Stimulated activated CD8-positive, alpha-beta memory T cell treated with anti-CD3 and anti-CD28 coated beads, Interleukin-12 subunit alpha, Interleukin-12 subunit beta, amount 100 ng/mL, for 1 hour (primary cell): ENCODE measurements around the gene PTBP3.
"Not testable (repeated sequence)": the region's sequence is repeated elsewhere in the genome, so short reads cannot be mapped to it uniquely, and the experiment has no call there.

Experiments
- DNase-seq: peaks from one replicate; pipeline ENCODE4 v3.0.0-alpha.2; 2020; ENCODE audit warnings: low read depth

Gene PTBP3

GRCh38 chr9:112200711-112201110 is 132.7 kb downstream of the PTBP3 start:
- no peak for DNase-seq

- no peak for DNase-seq
Observed at GRCh38 chr9:112198646-112199045, 134.8 kb downstream of the PTBP3 start.

DNA sequence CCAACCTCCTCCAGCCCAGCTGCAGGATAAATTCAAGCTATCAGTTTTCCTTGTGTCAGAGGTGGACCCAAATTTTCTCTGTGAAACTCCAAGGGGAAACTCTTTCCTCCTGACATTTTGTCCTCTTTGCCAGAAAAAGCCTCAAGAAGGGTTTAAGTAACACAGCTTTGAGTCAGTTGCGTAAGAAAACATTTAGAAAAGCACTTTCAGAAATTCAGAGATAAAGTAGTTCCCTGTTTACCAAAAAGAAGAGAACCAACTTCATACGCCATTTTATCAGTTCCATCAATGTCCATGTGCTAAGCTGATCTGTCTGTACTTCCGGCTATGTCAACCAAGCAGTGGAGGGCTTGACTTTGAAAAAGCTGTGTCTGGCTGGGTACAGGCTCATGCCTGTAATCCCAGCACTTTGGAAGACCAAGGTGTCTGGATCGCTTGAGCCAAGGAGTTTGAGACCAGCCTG is 138.4 kb downstream of the PTBP3 start:
- DNase-seq, result no peak

DNA sequence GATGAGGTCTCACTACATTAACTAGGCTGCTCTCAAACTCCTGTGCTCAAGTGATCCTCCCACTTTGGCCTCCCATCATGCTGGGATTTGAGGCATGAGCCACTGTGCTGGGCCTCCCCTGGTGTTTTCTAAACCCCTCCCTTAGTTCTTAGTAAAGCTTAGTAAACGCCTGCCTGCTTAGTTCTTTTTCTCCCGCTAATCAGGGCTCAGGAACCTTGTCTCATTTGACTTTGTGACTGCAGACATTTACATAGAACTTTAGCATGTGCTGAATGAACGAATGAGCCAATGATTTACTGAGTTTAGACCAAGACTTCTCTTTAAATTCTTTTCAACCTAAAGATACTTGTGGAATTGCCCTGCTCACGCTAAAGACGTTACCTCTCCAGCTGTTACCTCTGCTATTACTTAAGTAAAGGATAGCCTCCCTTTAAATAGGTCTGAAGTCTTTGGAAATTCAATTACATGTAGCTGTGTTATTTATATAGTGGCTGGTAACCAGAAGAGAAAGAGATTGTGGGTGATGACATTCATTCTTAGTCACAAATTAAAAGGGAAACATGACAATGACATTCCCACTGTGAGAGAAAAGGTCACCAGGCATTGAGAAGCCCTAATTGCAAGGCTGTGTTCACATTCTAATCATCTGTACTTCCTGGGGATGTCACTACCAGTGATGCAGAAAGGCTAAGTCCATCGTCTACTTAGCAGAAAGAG is 139.7 kb downstream of the PTBP3 start:
- no peak for DNase-seq

GRCh38 chr9:112190320-112190719 is 143.1 kb downstream of the PTBP3 start:
- not testable (repeated sequence) for DNase-seq

DNA sequence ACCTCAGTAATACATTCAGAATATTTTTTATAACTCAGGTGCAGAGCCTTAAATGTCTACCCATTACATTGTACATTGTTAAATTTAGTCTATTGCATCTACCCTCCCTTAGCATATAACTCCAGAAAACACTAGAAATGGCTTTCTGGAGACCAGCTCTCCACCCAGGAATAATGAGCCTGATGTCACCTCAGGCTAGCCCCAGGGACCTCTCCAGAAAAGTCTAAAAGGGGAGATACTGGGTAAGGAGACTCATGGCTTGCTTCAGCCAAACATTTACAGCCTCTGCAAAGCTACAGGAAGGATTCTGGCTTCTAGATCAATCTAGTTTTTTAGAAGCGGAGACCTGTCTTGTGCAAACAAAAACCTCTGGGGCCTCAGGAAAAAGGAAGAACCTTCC is 144.5 kb downstream of the PTBP3 start:
- DNase-seq, result no peak

GRCh38 chr9:112187404-112187803 is 146.0 kb downstream of the PTBP3 start:
- DNase-seq, result no peak

GRCh38 chr9:112186695-112187094 is 146.7 kb downstream of the PTBP3 start:
- DNase-seq, result no peak

GRCh38 chr9:112184946-112185345 is 148.5 kb downstream of the PTBP3 start:
- DNase-seq, result no peak

- no peak for DNase-seq
Observed at GRCh38 chr9:112184221-112184620, 149.2 kb downstream of the PTBP3 start.

DNA sequence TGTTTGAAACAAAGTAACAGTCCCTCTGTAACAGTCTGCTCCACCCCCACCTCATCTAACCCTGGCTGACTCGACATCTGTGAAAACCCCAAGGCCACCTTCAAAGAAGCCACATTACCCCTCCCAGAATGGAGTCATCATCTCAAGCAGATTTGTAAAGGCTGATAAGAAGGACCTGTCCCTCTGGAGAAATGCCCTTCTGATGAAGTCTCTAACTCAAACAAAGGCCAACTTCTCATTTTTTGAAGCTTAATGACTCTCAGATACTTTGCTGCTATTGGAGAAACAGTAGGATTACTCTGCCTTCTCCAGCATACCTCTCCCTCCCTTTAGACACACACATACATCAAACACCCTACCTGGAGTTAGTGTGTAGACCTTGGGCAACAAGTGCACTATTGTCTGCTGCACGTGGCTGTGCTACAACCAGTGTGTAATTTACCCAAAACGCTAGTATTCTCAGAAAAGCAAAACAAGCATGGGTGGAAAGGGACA is 153.0 kb downstream of the PTBP3 start:
- peak; percentile 25 for DNase-seq

GRCh38 chr9:112179816-112180215 is 153.6 kb downstream of the PTBP3 start:
- DNase-seq, result no peak

DNA sequence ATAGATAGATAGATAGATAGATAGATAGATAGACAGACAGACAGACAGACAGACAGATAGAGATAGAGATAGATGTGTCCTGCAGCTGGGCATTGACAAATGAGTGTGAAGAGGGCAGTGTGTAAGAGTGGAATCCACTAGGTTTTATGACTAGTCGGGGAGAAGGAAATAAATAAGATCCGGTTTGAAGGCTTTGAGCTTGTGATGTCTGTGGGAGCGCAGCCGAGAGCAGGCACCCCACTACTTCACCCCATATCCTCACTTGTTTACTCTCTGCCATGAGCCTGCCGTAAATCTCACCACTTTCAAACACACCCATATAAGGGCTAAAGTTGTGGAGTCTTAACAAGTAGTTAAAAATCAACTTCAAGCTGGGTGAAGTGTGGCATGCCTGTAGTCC is 156.9 kb downstream of the PTBP3 start:
- DNase-seq, result no peak

- no peak for DNase-seq
Observed at GRCh38 chr9:112175796-112176315, 157.6 kb downstream of the PTBP3 start.

GRCh38 chr9:112174965-112175795 is 158.2 kb downstream of the PTBP3 start, which contains the start of gene SUSD1:
Gene SUSD1 (minus strand): TSS chr9:112175297. CDS start chr9:112175235, 62 bp downstream.
- no peak for DNase-seq

GRCh38 chr9:112174222-112174964 is 159.0 kb downstream of the PTBP3 start:
- DNase-seq, result peak; percentile 42

- no peak for DNase-seq
Observed at GRCh38 chr9:112173489-112174221, 159.8 kb downstream of the PTBP3 start.

GRCh38 chr9:112170968-112171367 is 162.5 kb downstream of the PTBP3 start:
- DNase-seq, result no peak

DNA sequence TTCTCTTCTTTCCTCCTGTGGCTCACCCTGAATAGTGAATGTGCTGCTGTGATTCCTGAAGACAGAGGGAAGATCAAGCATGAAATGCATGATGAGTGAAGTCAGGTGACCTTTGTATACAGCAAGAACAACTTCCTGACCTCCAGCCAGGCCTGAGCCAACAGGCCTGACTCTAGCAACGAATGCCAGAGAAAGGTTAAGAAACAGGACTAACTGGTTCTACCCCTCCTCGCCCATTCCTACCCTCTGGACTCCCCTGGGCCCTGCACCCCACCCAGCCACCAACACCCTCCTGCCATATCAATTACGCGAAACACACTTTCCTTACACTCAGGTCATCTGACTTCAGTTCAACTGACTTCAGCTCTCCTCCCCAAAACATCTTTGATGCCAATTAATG is 163.2 kb downstream of the PTBP3 start:
- no peak for DNase-seq

DNA sequence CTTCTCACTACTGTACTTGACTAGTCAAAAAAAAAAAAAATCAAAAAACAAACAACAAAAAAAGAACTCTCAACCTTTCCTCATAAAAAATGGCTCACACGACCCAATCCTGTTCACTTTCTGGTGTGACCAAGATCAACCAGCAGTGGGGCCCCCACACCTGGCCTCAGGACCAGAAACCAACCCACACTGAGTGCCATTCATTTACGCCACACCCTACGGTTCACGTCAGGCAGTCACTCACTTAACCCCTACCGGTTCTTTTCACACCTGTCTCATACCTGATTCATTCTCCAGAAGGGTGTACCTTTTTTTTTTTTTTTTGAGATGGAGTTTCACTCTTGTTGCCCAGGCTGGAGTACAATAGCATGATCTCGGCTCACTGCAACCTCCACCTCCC is 164.1 kb downstream of the PTBP3 start:
- no peak for DNase-seq

DNA sequence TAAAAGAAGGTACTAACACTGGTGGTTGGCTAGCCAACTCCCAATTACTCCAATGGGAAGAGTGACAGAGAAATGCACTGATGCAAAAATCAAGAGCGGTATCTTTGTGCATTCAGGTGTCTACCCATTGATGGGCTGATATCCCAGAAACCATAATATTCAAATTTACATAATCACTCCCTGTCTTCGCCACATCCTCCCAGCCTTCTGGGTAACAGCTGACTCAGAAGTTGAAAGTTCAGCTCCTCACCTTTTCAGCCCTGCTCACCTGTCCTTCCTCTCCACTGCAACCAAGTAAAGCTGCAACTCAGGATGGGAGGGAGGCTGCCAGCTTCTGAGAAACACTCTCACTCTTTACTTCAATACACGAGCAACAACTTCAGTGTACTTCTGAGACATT is 165.2 kb downstream of the PTBP3 start:
- DNase-seq, result no peak
